NB4 (cell line): ENCODE results near the gene CNPPD1.

Source experiments
- MYC ChIP-seq: IDR thresholded peaks from 2 replicates; pipeline ENCODE4 v1.6.1; 2011; ENCODE audit warnings: low read depth, low read length
- POLR2A ChIP-seq: IDR thresholded peaks from 2 replicates; pipeline ENCODE4 v1.6.1; 2011; ENCODE audit warnings: mild to moderate bottlenecking; ENCODE audit not compliant: insufficient read length; ENCODE audit errors: extremely low read depth
- TF ChIP-seq, protein P1 (sequence below): IDR thresholded peaks from one replicate; pipeline ENCODE4 v1.5.1; 2012; ENCODE audit warnings: low read depth, low read length
- TF ChIP-seq, protein P2 (sequence below): IDR thresholded peaks from 2 replicates; pipeline ENCODE4 v1.6.1; 2011; ENCODE audit warnings: low read depth, low read length

DNA sequence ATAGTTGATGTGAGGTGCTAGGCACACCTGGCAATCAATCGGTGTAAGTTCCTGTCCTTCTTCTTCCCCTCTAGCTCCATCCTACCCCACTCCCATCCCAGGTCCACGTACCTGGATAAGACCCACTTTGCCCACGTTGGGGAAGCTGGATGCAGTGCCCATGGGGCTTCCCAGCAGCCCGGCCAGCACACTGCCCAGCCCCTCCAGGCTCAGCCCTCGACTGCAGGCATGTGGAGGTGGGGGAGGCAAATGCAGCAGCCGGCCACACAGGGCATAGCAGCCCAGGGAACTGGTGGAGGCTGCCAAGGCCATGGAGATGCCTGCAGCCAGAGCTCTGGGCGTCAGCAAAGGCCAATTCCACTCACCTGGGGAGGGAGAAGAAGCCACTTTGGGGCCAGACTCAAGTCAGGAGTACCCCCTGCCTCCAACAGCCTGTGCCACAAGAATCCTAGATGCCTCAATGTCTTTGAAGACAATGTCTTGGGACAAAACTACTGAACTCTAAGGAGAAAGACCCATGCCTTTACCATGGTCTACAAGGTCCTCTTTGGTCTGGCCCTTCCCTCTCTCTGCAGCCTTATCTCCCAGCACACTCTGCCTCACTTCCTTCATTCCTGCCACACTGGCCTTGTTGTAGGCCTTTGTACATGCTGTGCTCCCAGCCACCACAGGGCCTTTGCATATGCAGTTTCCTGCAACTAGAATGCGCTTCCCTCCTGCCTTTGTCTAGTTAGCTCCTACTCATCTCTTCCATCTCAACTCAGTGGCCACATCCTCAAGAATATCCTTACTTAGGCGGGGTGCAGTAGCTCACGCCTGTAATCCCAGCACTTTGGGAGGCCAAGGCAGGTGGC is 11.4 kb downstream of the CNPPD1 start:
- TF ChIP-seq, protein P1, sequence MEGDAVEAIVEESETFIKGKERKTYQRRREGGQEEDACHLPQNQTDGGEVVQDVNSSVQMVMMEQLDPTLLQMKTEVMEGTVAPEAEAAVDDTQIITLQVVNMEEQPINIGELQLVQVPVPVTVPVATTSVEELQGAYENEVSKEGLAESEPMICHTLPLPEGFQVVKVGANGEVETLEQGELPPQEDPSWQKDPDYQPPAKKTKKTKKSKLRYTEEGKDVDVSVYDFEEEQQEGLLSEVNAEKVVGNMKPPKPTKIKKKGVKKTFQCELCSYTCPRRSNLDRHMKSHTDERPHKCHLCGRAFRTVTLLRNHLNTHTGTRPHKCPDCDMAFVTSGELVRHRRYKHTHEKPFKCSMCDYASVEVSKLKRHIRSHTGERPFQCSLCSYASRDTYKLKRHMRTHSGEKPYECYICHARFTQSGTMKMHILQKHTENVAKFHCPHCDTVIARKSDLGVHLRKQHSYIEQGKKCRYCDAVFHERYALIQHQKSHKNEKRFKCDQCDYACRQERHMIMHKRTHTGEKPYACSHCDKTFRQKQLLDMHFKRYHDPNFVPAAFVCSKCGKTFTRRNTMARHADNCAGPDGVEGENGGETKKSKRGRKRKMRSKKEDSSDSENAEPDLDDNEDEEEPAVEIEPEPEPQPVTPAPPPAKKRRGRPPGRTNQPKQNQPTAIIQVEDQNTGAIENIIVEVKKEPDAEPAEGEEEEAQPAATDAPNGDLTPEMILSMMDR = no peak
- TF ChIP-seq, protein P2, sequence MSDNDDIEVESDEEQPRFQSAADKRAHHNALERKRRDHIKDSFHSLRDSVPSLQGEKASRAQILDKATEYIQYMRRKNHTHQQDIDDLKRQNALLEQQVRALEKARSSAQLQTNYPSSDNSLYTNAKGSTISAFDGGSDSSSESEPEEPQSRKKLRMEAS = no peak
- TF ChIP-seq MYC (no peak), POLR2A (no peak)
